ENCODE data around the gene CKAP5. TPM values are rescaled to one million over a fixed set of nuclear protein-coding genes. Genes with fewer than 3 reads are reported as not detected.
A peak's percentile ranks its signal among the peaks of the same experiment; 100 is the strongest.

Gene CKAP5
- total RNA-seq, 2 experiments from 2014 or later, result 23.2 to 26.9 TPM

GRCh38 chr11:46834821-46835220 lies 11.3 kb downstream of the CKAP5 start:
- ATAC-seq (ENCODE audit: poor library complexity), result no peak
- CTCF ChIA-PET, result no interaction called here
- Mint-ChIP-seq H3K4me1 (ENCODE audit: low read depth) (peaks cover 40% of the 10 kb centered on the region), H3K27ac (no peak overlapping the region), H3K9me3 (no peaks in the 10 kb centered on the region), H3K4me3 (no peak overlapping the region), H3K27me3 (no peaks in the 10 kb centered on the region), H3K36me3 (ENCODE audit: low read depth) (no peaks in the 10 kb centered on the region)
- POLR2A ChIA-PET, result no interaction called here
- Histone ChIP-seq H3K9me3 (ENCODE audit: control insufficient read depth in 1 of 2, insufficient read depth in 1 of 2, low read length in 2 of 2) (no peaks in the 10 kb centered on the region), H3K4me1 (ENCODE audit: insufficient read depth, low read length) (no peaks in the 10 kb centered on the region), H3K4me3 (ENCODE audit: low read length) (no peak overlapping the region), H3K27ac (ENCODE audit: low read depth in 1 of 2, low read length in 2 of 2) (no peak overlapping the region), H3K36me3 (ENCODE audit: insufficient read depth, low read length) (no peaks in the 10 kb centered on the region), H3K27me3 (ENCODE audit: control insufficient read depth in 1 of 2, insufficient read depth in 2 of 2, low read length in 2 of 2) (no peaks in the 10 kb centered on the region)
- intact Hi-C loops (cut with DNase I, micrococcal nuclease), result no loop called here
- no peak for TF ChIP-seq CTCF (IDR thresholded peaks at IDR 0.05)
- DNase-seq, result no peak

- ATAC-seq (ENCODE audit: poor library complexity) (no peak), DNase-seq (no peak)
- Mint-ChIP-seq H3K4me1 (ENCODE audit: low read depth) (peaks cover 37% of the 10 kb centered on the region), H3K27me3 (no peaks in the 10 kb centered on the region), H3K27ac (no peak overlapping the region), H3K36me3 (ENCODE audit: low read depth) (no peaks in the 10 kb centered on the region), H3K4me3 (no peak overlapping the region), H3K9me3 (no peaks in the 10 kb centered on the region)
- Histone ChIP-seq H3K27ac (ENCODE audit: low read depth in 1 of 2, low read length in 2 of 2) (no peak overlapping the region), H3K4me3 (ENCODE audit: low read length) (no peak overlapping the region), H3K4me1 (ENCODE audit: insufficient read depth, low read length) (no peaks in the 10 kb centered on the region), H3K36me3 (ENCODE audit: insufficient read depth, low read length) (no peaks in the 10 kb centered on the region), H3K9me3 (ENCODE audit: control insufficient read depth in 1 of 2, insufficient read depth in 1 of 2, low read length in 2 of 2) (no peaks in the 10 kb centered on the region), H3K27me3 (ENCODE audit: control insufficient read depth in 1 of 2, insufficient read depth in 2 of 2, low read length in 2 of 2) (no peaks in the 10 kb centered on the region)
- POLR2A ChIA-PET, result no interaction called here
- intact Hi-C loops (cut with DNase I, micrococcal nuclease), result no loop called here
- no peak for TF ChIP-seq CTCF (IDR thresholded peaks at IDR 0.05)
- CTCF ChIA-PET, result no interaction called here
Measured at GRCh38 chr11:46832511-46833214, 13.4 kb downstream of the CKAP5 start.

- Mint-ChIP-seq H3K4me3 (peak overlapping the region; percentile 46), H3K27me3 (no peaks in the 10 kb centered on the region), H3K36me3 (ENCODE audit: low read depth) (no peaks in the 10 kb centered on the region), H3K4me1 (ENCODE audit: low read depth) (peaks cover 42% of the 10 kb centered on the region), H3K9me3 (no peaks in the 10 kb centered on the region), H3K27ac (no peak overlapping the region)
- ATAC-seq (ENCODE audit: poor library complexity) (no peak), DNase-seq (no peak)
- Histone ChIP-seq H3K36me3 (ENCODE audit: insufficient read depth, low read length) (no peaks in the 10 kb centered on the region), H3K27ac (ENCODE audit: low read depth in 1 of 2, low read length in 2 of 2) (no peak overlapping the region), H3K27me3 (ENCODE audit: control insufficient read depth in 1 of 2, insufficient read depth in 2 of 2, low read length in 2 of 2) (no peaks in the 10 kb centered on the region), H3K9me3 (ENCODE audit: control insufficient read depth in 1 of 2, insufficient read depth in 1 of 2, low read length in 2 of 2) (no peaks in the 10 kb centered on the region), H3K4me1 (ENCODE audit: insufficient read depth, low read length) (peaks cover 17% of the 10 kb centered on the region), H3K4me3 (ENCODE audit: low read length) (no peak overlapping the region)
- TF ChIP-seq CTCF (IDR thresholded peaks at IDR 0.05), result no peak
- CTCF ChIA-PET, result interaction anchor here (0.6 kb wide), 1 partner anchor 687 kb away, joined by 5 read pairs; no protein-coding TSS in a partner anchor
- intact Hi-C loops (cut with DNase I, micrococcal nuclease), result no loop called here
- POLR2A ChIA-PET, result no interaction called here
Measured at GRCh38 chr11:46827995-46828394, 18.1 kb downstream of the CKAP5 start.

Measured in CD4-positive, alpha-beta T cell (primary cell).